Activated B cell treated with CpG ODN at 0.5 μM for 24 hours (primary cell): ENCODE data around the gene TRIM31. TPM values are rescaled to one million over a fixed set of nuclear protein-coding genes. Genes with fewer than 3 reads are reported as not detected.

Experiments used
- ATAC-seq: fragments of 200-7000 bp; cut with Tn5 transposase; one replicate; pipeline ENCODE4 v1.10.0; 2021; ENCODE audit warnings: low read depth, mild to moderate bottlenecking, moderate library complexity
- CTCF ChIA-PET: fragments of 350-600 bp; sonication (Branson Sonifier 250); formaldehyde crosslinking; loops from one replicate; lab custom pipeline; 2021; ENCODE audit warnings: antibody characterized with exemption; lab: Charles Lee
- POLR2A ChIA-PET: fragments of 350-600 bp; sonication (Branson Sonifier 250); formaldehyde crosslinking; loops from one replicate; lab custom pipeline; 2021; ENCODE audit warnings: antibody characterized with exemption; lab: Charles Lee
- DNase-seq: peaks from one replicate; pipeline ENCODE4 v3.0.0; 2022
- H3K27ac Mint-ChIP-seq: one replicate; pipeline ENCODE4 v1.8.0; 2020; ENCODE audit warnings: mixed read lengths
- H3K27me3 Mint-ChIP-seq: one replicate; pipeline ENCODE4 v1.8.0; 2021; ENCODE audit warnings: mixed read lengths
- H3K36me3 Mint-ChIP-seq: one replicate; pipeline ENCODE4 v1.8.0; 2021; ENCODE audit warnings: low read depth, mixed read lengths
- H3K4me1 Mint-ChIP-seq: one replicate; pipeline ENCODE4 v1.8.0; 2021; ENCODE audit warnings: mixed read lengths
- H3K4me3 Mint-ChIP-seq: one replicate; pipeline ENCODE4 v1.8.0; 2020; ENCODE audit warnings: mild to moderate bottlenecking, mixed read lengths
- H3K9me3 Mint-ChIP-seq: one replicate; pipeline ENCODE4 v1.8.0; 2020; ENCODE audit warnings: mixed read lengths
- intact Hi-C: fragments of 100-400 bp; cut with micrococcal nuclease; formaldehyde crosslinking; loops from one replicate; pipeline ENCODE4 v1.15.1; 2024
- total RNA-seq: library from RNA; stranded (reverse); gene quantifications from 2 replicates; pipeline ENCODE4 v1.2.3, GENCODE V29; 2022
- TF ChIP-seq, protein P1 (sequence below): fragments of 200-600 bp; IDR thresholded peaks from one replicate; pipeline ENCODE4 v1.8.0; 2022; ENCODE audit warnings: antibody characterized with exemption, mild to moderate bottlenecking

TRIM31 gene
- total RNA-seq, 1 donor from 2014 or later = not detected

DNA sequence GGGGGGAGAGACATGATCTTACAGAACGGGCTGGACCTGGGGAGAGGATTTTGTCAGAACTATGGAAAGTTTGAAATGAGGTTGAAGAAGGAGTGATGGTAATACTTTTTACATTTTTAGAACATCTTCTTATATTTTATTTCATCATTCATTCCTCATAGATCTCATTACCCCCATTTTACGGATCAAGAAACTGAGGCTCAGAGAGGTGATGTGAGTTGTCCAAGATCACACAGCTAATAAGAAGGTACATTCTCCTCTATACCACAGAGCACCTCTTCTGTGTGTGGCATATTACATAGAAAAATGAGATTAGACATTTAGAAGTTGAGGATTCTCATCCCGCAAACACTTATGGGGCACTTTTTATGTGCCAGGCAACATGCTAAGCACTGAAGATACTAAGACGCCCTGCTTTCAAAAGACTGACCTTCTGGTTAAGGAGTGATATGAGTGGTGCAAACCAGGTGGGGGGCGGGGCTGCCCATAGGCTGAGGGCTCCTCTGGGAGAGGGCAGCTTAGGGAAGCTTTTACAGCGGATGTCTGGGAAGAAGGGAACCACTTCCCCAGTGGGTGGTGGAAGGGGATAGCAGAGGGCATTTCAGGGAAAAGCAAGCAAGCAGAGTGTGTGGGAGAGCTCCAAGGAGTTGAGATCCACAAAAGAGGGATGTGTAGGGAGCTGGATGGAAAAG, 19.9 kb downstream of the TRIM31 start:
- TF ChIP-seq, protein P1, sequence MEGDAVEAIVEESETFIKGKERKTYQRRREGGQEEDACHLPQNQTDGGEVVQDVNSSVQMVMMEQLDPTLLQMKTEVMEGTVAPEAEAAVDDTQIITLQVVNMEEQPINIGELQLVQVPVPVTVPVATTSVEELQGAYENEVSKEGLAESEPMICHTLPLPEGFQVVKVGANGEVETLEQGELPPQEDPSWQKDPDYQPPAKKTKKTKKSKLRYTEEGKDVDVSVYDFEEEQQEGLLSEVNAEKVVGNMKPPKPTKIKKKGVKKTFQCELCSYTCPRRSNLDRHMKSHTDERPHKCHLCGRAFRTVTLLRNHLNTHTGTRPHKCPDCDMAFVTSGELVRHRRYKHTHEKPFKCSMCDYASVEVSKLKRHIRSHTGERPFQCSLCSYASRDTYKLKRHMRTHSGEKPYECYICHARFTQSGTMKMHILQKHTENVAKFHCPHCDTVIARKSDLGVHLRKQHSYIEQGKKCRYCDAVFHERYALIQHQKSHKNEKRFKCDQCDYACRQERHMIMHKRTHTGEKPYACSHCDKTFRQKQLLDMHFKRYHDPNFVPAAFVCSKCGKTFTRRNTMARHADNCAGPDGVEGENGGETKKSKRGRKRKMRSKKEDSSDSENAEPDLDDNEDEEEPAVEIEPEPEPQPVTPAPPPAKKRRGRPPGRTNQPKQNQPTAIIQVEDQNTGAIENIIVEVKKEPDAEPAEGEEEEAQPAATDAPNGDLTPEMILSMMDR = no peak
- Mint-ChIP-seq H3K27me3 (peaks cover 82% of the 10 kb centered on the region), H3K4me1 (peaks cover 3% of the 10 kb centered on the region), H3K9me3 (no peaks in the 10 kb centered on the region), H3K27ac (no peak overlapping the region), H3K36me3 (no peaks in the 10 kb centered on the region), H3K4me3 (no peak overlapping the region)
- DNase-seq (no peak), ATAC-seq (no peak)
- intact Hi-C loops = no loop called here
- ChIA-PET CTCF (no interaction called here), POLR2A (interaction anchor here (0.7 kb wide), 1 partner anchor 10 kb away, joined by 4 read pairs; no protein-coding TSS in a partner anchor)

GRCh38 chr6:30091577-30092381, 21.1 kb downstream of the TRIM31 start:
- ATAC-seq (no peak), DNase-seq (no peak)
- TF ChIP-seq, protein P1 = no peak
- Mint-ChIP-seq H3K4me3 (no peak overlapping the region), H3K36me3 (no peaks in the 10 kb centered on the region), H3K9me3 (no peaks in the 10 kb centered on the region), H3K27me3 (peaks cover 81% of the 10 kb centered on the region), H3K4me1 (no peaks in the 10 kb centered on the region), H3K27ac (no peak overlapping the region)
- ChIA-PET POLR2A (interaction anchor here (0.7 kb wide), 1 partner anchor 11 kb away, joined by 4 read pairs; no protein-coding TSS in a partner anchor), CTCF (no interaction called here)
- intact Hi-C loops = no loop called here

- ATAC-seq (no peak), DNase-seq (no peak)
- Mint-ChIP-seq H3K4me3 (no peak overlapping the region), H3K27ac (no peak overlapping the region), H3K9me3 (no peaks in the 10 kb centered on the region), H3K4me1 (no peaks in the 10 kb centered on the region), H3K27me3 (peaks cover 58% of the 10 kb centered on the region), H3K36me3 (no peaks in the 10 kb centered on the region)
- ChIA-PET CTCF (interaction anchor here (1.5 kb wide), 1 partner anchor 15 kb away, joined by 8 read pairs; no protein-coding TSS in a partner anchor), POLR2A (interaction anchor here (0.7 to 1.0 kb wide), 2 partner anchors 16 to 221 kb away, joined by 3 read pairs; no protein-coding TSS in a partner anchor)
- TF ChIP-seq, protein P1 = no peak
- intact Hi-C loops = no loop called here
These were observed 25.0 kb downstream of the TRIM31 start for GRCh38 chr6:30087876-30088275.

- no peak for DNase-seq
- Mint-ChIP-seq H3K4me1 (peaks cover 14% of the 10 kb centered on the region), H3K4me3 (no peak overlapping the region), H3K36me3 (no peaks in the 10 kb centered on the region), H3K27me3 (peaks cover 57% of the 10 kb centered on the region), H3K9me3 (no peaks in the 10 kb centered on the region), H3K27ac (no peak overlapping the region)
- ChIA-PET POLR2A (no interaction called here), CTCF (no interaction called here)
- ATAC-seq = no peak
- intact Hi-C loops = no loop called here
- TF ChIP-seq, protein P1 = no peak
These were observed 35.7 kb downstream of the TRIM31 start for GRCh38 chr6:30077218-30077617.
